Bone marrow (tissue), 2 donors: ENCODE measurements around the gene MFAP1.
A peak's percentile ranks its signal among the peaks of the same experiment; 100 is the strongest.
"Not testable (repeated sequence)": the region's sequence is repeated elsewhere in the genome, so short reads cannot be mapped to it uniquely, and the experiment has no call there.

ENCODE experiments used
- DNase-seq, 2 donors: peaks; one replicate each; lab custom pipeline; 2025; lab: John Stamatoyannopoulos, UW

The MFAP1 gene

GRCh38 chr15:43821505-43821904 lies 3.0 kb downstream of the MFAP1 start:
- no peak for DNase-seq

- not testable (repeated sequence) for DNase-seq
Measured at GRCh38 chr15:43815064-43815463, 9.4 kb downstream of the MFAP1 start.

- DNase-seq, result no peak
Measured at GRCh38 chr15:43808960-43809678, 15.4 kb downstream of the MFAP1 start.

- no peak for DNase-seq
Measured at GRCh38 chr15:43808435-43808950, 16.0 kb downstream of the MFAP1 start.

- DNase-seq, result not testable (repeated sequence)
Measured at GRCh38 chr15:43802676-43803075, 21.8 kb downstream of the MFAP1 start.

- peak; percentile 74 to 94 for DNase-seq
Measured at GRCh38 chr15:43800286-43801141, 24.0 kb downstream of the MFAP1 start, which contains the start of gene HYPK. HYPK (plus strand) TSS chr15:43800599; CDS start chr15:43800623, 24 bp downstream.

DNA sequence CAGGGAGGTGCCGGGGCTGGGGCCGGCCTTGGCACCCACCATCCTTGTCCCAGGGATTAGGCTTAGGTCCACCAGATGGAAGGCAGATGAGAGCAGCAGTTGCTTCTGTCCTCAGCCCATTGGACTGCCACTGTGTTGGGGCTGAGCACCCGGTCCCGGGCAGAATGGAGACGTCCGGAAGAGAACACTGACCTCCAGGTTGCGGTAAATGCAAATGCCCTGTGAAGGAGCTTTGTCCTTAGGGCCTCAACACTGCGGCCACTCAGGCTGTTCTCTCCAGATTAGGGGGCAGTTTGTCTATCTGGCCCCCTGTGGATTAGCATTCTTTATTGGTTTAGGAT lies 24.6 kb downstream of the MFAP1 start, which contains the start of gene SERINC4:
SERINC4 (minus strand) TSS at position 276 of the 341 bp plus-strand sequence; CDS start at position 42, 234 bp downstream.
- DNase-seq, result no peak

DNA sequence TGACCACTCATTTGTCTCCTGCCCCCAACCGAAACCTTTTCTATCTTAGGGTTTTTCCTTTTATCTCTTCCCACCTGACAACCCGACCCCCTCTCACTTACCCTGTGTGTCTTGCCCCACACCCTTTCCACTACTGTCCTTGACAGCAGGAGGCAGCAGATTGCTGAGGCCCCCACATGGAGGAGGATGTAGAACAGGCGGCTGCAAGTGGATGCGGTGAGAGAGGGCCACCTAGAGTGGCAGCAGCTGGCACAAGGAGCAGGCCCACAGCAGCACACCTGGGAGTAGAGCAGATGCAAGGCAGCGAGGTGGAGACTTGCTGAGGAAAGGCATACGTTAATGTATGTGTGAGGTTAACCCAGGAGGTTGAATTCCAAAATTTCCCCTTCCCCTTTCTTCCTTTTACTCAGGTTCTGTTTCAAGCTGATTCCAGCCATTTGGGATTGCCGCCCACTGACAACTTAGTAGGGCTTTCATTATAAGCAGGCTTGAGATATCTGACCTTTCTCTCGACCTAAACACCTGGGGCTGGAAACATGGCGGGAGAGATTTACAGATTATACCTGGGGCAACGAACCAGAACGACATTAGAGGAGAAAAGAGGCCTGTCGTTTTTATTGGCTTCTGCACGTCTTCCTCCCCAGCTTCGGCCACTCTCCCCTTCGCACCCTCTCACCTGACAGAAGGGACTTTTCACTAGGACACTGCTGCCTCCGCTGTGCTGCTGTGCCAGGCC lies 25.1 kb downstream of the MFAP1 start:
- no peak for DNase-seq

DNA sequence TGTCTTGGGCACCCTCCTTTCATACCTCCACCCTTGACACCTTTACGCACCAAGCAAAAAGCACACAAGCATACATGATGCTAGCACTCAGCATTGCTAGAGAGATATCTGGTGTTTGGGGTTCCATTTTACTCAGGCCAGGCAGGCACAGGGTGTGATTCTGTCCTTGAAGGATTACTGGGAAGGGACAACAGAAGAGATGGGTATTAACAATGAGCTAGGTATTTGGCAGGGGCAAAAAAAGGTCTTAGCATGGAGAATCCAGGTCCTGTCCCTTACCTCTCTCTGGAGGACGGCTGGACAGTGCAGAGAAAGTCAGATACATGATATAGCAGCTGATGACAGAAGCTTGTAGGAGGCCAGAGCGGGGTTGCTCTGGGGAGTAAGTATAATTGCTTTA lies 27.9 kb downstream of the MFAP1 start:
- DNase-seq, result no peak

- no peak for DNase-seq
Measured at GRCh38 chr15:43795997-43796396, 28.5 kb downstream of the MFAP1 start.

DNA sequence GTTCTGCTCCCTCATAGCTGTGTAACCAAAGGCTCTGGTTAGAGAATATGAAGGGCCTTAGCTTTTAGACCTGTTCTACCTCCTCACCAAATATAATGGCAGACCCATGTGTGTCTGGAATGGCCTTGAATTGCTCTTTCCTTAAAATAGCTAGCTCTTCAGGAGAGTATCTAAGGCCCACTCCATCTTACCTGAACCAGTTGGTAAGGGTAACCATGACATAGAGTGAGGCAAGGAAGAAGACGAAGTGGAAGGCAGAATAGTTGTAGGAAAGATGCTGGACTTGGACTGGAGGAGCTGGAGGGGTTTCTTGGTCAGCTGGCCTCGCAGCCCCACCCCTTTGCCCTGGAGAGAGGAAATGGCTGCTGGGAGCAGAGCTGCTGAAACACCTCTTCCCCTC lies 29.3 kb downstream of the MFAP1 start:
- DNase-seq, result no peak

- no peak for DNase-seq
Measured at GRCh38 chr15:43794269-43795037, 30.0 kb downstream of the MFAP1 start.

DNA sequence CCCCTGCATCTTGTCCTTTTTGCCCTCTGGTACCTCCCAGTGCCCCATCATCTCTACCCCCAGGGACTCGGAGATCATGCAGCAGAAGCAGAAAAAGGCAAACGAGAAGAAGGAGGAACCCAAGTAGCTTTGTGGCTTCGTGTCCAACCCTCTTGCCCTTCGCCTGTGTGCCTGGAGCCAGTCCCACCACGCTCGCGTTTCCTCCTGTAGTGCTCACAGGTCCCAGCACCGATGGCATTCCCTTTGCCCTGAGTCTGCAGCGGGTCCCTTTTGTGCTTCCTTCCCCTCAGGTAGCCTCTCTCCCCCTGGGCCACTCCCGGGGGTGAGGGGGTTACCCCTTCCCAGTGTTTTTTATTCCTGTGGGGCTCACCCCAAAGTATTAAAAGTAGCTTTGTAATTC lies 30.8 kb downstream of the MFAP1 start:
- DNase-seq, result no peak

DNA sequence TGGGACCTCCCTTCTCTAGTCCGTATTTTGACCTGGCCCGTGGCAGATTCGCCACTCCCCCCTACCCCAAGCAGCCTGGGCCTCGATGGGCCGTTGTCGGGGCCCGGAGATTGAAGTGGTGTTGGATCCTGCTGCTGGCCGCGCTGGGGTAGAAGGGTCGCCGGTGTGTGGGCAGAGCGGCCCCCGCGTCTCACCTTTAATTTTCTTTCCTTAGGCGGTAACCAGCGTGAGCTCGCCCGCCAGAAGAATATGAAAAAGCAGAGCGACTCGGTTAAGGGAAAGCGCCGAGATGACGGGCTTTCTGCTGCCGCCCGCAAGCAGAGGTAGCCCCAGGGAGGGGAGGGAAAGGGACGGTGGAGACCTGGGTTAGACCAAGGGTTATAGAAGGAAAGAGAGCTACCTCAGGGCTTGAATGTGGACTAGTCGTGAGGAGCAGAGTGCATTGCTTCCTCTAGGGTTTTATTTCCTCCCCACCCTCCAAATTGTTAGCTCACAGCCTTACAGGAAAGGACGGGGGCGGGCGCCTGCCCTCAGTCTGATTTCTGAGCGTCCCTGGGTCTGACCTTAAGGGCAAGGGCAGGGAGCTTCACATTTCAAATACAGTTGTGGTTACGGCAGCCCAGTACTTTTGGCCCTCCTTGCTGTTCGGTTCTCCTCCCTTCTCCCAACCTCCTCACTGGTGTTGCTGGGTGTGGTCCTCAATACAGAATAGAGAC lies 31.6 kb downstream of the MFAP1 start:
- no peak for DNase-seq

- DNase-seq, result peak; percentile 96 to 99
Measured at GRCh38 chr15:43791993-43792760, 32.3 kb downstream of the MFAP1 start, which contains the start of gene SERF2. SERF2 (plus strand) TSS chr15:43792320; CDS start chr15:43792377, 57 bp downstream.

DNA sequence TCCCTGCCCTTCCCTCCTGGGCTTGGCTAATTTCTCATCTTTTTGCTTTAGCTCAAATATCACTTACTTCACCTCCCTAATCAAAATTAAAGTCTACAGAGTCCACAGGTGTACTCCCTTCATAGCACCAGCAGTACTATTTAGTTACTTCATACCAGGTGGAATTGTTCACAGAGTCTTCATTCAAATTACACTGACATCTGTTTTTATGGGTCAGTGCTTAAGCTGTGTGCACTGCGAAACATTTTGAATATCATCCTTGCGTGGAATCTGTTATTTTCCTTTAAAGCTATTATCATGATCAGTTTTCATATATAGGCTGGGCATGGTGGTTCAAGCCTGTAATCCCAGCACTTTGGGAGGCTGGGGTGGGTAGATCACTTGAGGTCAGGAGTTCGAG lies 35.1 kb downstream of the MFAP1 start:
- no peak for DNase-seq

- no peak for DNase-seq
Measured at GRCh38 chr15:43779016-43779415, 45.5 kb downstream of the MFAP1 start.

GRCh38 chr15:43777267-43777914 lies 47.1 kb downstream of the MFAP1 start:
- peak; percentile 76 to 77 for DNase-seq

GRCh38 chr15:43776718-43777266 lies 47.7 kb downstream of the MFAP1 start, which contains the start of gene ELL3:
ELL3 (minus strand) TSS chr15:43776966; CDS start chr15:43776901, 65 bp downstream.
- peak; percentile 76 to 77 for DNase-seq
